ENCODE data around the gene HDAC10. TPM values are rescaled to one million over a fixed set of nuclear protein-coding genes. Genes with fewer than 3 reads are reported as not detected.

Gene HDAC10
- total RNA-seq, 1 experiment from 2014 or later = 71.3 TPM

DNA sequence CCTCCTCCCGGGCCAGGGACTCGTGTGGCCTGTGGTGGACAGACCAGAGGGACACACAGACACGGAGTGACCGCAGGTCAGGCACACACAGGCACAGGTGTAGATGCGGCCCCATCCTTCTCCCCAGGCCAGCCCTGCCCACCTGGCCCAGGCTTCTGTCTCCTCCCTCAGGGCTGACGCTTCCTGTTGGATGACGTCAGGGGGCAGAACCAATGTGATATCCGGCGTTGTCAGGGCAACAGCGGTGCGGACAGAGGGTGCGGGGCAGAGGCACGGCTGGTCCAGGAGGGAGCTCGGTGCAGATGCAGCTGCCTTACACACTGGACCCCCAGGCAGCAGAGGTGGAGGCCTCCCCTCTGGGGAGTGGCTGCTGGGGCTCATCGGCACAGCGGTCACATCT, 3.3 kb downstream of the HDAC10 start:
- H3K36me3 ChIP-seq (ENCODE audit: control insufficient read depth, insufficient read depth, low read length) = no peaks in the 10 kb centered on the region; the same call in 1 of the 2 replicates
- intact Hi-C loops (cut with micrococcal nuclease; ENCODE audit: unreplicated experiment) = no loop called here
- BruUV-seq (replicated peaks) = no TSS peak
- DNase-seq (ENCODE audit: low read depth, low spot score) = no peak
- peak overlapping the region; percentile 23; the same call in 1 of the 2 replicates for H3K27ac ChIP-seq (ENCODE audit: low read length)
- POLR2A ChIA-PET = no interaction called here
- H3K4me1 ChIP-seq (ENCODE audit: control insufficient read depth, insufficient read depth, low read length) = peaks cover 18% of the 10 kb centered on the region
- no peak for ATAC-seq
- TF ChIP-seq POLR2AphosphoS5 (IDR thresholded peaks at IDR 0.05; ENCODE audit: low read depth, low read length) (no peak), TCF7L2 (IDR thresholded peaks at IDR 0.05; ENCODE audit: low read depth, low read length) (no peak)
- TF ChIP-seq, protein P1, sequence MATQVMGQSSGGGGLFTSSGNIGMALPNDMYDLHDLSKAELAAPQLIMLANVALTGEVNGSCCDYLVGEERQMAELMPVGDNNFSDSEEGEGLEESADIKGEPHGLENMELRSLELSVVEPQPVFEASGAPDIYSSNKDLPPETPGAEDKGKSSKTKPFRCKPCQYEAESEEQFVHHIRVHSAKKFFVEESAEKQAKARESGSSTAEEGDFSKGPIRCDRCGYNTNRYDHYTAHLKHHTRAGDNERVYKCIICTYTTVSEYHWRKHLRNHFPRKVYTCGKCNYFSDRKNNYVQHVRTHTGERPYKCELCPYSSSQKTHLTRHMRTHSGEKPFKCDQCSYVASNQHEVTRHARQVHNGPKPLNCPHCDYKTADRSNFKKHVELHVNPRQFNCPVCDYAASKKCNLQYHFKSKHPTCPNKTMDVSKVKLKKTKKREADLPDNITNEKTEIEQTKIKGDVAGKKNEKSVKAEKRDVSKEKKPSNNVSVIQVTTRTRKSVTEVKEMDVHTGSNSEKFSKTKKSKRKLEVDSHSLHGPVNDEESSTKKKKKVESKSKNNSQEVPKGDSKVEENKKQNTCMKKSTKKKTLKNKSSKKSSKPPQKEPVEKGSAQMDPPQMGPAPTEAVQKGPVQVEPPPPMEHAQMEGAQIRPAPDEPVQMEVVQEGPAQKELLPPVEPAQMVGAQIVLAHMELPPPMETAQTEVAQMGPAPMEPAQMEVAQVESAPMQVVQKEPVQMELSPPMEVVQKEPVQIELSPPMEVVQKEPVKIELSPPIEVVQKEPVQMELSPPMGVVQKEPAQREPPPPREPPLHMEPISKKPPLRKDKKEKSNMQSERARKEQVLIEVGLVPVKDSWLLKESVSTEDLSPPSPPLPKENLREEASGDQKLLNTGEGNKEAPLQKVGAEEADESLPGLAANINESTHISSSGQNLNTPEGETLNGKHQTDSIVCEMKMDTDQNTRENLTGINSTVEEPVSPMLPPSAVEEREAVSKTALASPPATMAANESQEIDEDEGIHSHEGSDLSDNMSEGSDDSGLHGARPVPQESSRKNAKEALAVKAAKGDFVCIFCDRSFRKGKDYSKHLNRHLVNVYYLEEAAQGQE (IDR thresholded peaks at IDR 0.05; ENCODE audit: insufficient read depth in 1 of 2, low read depth in 2 of 2, low read length in 1 of 2) = no peak
- CTCF ChIA-PET = no interaction called here
- H3K27me3 ChIP-seq (ENCODE audit: control insufficient read depth, insufficient read depth, low read length) = no peaks in the 10 kb centered on the region
- in situ Hi-C loops (cut with HindIII; ENCODE audit: low pct_unique_long_range_greater_than_20kb, low sequenced_read_pairs) = no loop called here
- no peak overlapping the region for H3K4me3 ChIP-seq (ENCODE audit: low read depth in 2 of 2, low read length in 2 of 2)
- no peaks in the 10 kb centered on the region for H3K9me3 ChIP-seq (ENCODE audit: control insufficient read depth, insufficient read depth, low read depth, low read length)

DNA sequence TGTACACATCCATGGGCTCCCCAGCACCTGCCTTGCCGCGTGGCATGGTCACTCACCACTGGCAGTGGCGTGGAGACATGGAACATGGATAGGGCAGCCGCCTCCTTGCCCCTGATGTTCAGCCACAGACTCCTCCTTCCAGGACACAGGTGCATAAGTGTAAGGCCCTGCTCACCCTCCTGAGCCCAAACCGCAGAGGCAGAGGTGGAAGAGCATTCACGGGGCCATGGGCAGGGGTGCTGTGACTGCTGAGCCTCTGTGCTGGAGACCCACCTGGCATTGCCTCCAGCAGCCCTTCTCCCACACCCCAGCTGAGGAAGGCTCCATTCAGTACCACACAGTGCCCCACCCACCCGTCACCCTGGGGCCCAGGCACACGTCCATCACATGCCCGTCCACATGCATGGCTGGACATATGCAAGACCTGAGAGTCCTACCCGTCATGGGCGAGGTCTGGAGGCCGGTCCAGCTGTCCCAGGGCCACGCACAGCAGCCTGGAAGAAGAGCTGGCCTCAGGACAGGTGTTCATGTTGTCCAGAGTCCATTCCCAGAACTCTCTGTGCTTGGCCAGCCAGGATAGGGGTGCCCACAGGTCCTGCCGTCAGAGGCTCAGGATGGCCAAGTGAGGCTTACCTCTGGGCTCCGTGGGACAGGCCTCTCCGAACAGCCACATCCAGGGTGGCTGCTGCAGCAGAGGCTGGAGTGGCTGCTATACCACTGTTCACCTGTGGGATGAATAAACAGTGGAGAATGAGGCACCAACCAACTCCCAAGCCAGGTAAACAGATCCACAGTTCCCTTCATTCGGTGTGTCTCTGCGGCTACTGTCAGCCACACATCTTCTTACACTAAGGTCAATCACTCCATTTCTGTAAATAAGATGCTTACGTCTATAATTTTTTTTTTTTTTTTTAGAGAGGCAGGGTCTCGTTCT, 4.6 kb downstream of the HDAC10 start:
- no TSS peak for BruUV-seq (replicated peaks)
- DNase-seq (ENCODE audit: low read depth, low spot score) = no peak
- Histone ChIP-seq H3K9me3 (ENCODE audit: control insufficient read depth, insufficient read depth, low read depth, low read length) (no peaks in the 10 kb centered on the region), H3K27me3 (ENCODE audit: control insufficient read depth, insufficient read depth, low read length) (no peaks in the 10 kb centered on the region), H3K4me3 (ENCODE audit: low read depth in 2 of 2, low read length in 2 of 2) (no peak overlapping the region), H3K4me1 (ENCODE audit: control insufficient read depth, insufficient read depth, low read length) (peaks cover 11% of the 10 kb centered on the region; the same call in 1 of the 2 replicates), H3K36me3 (ENCODE audit: control insufficient read depth, insufficient read depth, low read length) (no peaks in the 10 kb centered on the region; the same call in 1 of the 2 replicates), H3K27ac (ENCODE audit: low read length) (no peak overlapping the region)
- TF ChIP-seq POLR2AphosphoS5 (IDR thresholded peaks at IDR 0.05; ENCODE audit: low read depth, low read length) (no peak), SIN3A (IDR thresholded peaks at IDR 0.05; ENCODE audit: borderline replicate concordance, insufficient read depth, low read depth, low read length) (no peak), TCF7L2 (IDR thresholded peaks at IDR 0.05; ENCODE audit: low read depth, low read length) (no peak)
- TF ChIP-seq, protein P1 (IDR thresholded peaks at IDR 0.05; ENCODE audit: insufficient read depth in 1 of 2, low read depth in 2 of 2, low read length in 1 of 2) = no peak
- TF ChIP-seq, protein P2, sequence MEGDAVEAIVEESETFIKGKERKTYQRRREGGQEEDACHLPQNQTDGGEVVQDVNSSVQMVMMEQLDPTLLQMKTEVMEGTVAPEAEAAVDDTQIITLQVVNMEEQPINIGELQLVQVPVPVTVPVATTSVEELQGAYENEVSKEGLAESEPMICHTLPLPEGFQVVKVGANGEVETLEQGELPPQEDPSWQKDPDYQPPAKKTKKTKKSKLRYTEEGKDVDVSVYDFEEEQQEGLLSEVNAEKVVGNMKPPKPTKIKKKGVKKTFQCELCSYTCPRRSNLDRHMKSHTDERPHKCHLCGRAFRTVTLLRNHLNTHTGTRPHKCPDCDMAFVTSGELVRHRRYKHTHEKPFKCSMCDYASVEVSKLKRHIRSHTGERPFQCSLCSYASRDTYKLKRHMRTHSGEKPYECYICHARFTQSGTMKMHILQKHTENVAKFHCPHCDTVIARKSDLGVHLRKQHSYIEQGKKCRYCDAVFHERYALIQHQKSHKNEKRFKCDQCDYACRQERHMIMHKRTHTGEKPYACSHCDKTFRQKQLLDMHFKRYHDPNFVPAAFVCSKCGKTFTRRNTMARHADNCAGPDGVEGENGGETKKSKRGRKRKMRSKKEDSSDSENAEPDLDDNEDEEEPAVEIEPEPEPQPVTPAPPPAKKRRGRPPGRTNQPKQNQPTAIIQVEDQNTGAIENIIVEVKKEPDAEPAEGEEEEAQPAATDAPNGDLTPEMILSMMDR (IDR thresholded peaks at IDR 0.05) = peak; percentile 18; the same call in 1 of the 2 replicates
- no peak for ATAC-seq
- in situ Hi-C loops (cut with HindIII; ENCODE audit: low pct_unique_long_range_greater_than_20kb, low sequenced_read_pairs) = no loop called here
- CTCF ChIA-PET = interaction anchor here (0.7 kb wide), 1 partner anchor 14 kb away, joined by 5 read pairs; no protein-coding TSS in a partner anchor
- intact Hi-C loops (cut with micrococcal nuclease; ENCODE audit: unreplicated experiment) = no loop called here
- POLR2A ChIA-PET = no interaction called here
